Vagina (tissue), 2 donors: Measurements from ENCODE around the gene ZBTB21. TPM values are rescaled to one million over a fixed set of nuclear protein-coding genes. Genes with fewer than 3 reads are reported as not detected.

ENCODE experiments used
- DNase-seq, 2 donors: peaks; one replicate each; pipeline ENCODE4 v3.0.0-alpha.2; 2017; ENCODE audit errors: extremely low spot score in 2 of 2
- H3K27ac ChIP-seq: fragments of 200-600 bp; sonication (generic); one replicate; pipeline ENCODE4 v1.5.1; 2019
- H3K27me3 ChIP-seq: fragments of 200-600 bp; sonication (generic); one replicate; pipeline ENCODE4 v1.5.1; 2019
- H3K36me3 ChIP-seq, 2 donors: fragments of 200-600 bp; sonication (generic); one replicate each; pipeline ENCODE4 v1.5.1; 2017 to 2019
- H3K4me1 ChIP-seq: fragments of 200-600 bp; sonication (generic); one replicate; pipeline ENCODE4 v1.5.1; 2019
- H3K4me3 ChIP-seq, 2 donors: fragments of 200-600 bp; sonication (generic); 1 replicate in 1 of 2; 2 replicates in 1 of 2; pipeline ENCODE4 v1.5.1; 2016 to 2019
- H3K9me3 ChIP-seq: fragments of 200-600 bp; sonication (generic); one replicate; pipeline ENCODE4 v1.5.1; 2019
- POLR2A ChIP-seq, 2 donors: fragments of 450-650 bp; IDR thresholded peaks; one replicate each; pipeline ENCODE4 v1.6.1; 2017; ENCODE audit warnings: antibody characterized with exemption in 2 of 2, mild to moderate bottlenecking in 2 of 2, moderate library complexity in 2 of 2
- POLR2AphosphoS5 ChIP-seq, 2 donors: sonication (generic); formaldehyde crosslinking; IDR thresholded peaks; one replicate each; pipeline ENCODE4 v1.9.0; 2017; ENCODE audit warnings: antibody characterized with exemption in 2 of 2, mild to moderate bottlenecking in 2 of 2, low read depth in 1 of 2; ENCODE audit not compliant: insufficient read depth in 1 of 2
- intact Hi-C: fragments of 100-400 bp; cut with DNase I; formaldehyde crosslinking; loops from one replicate; pipeline ENCODE4 v1.15.1; 2023
- total RNA-seq: library from RNA; depleted of rRNA; stranded (reverse); fragments of >200 nt; gene quantifications from one replicate; pipeline ENCODE4 v1.2.3, GENCODE V29; 2016
- TF ChIP-seq, protein P1 (sequence below), 3 experiments: fragments of 450-650 bp in 2 of 3; fragments of 200-600 bp in 1 of 3; sonication (generic) in 1 of 3; IDR thresholded peaks; one replicate each; pipeline ENCODE4 v1.5.1; 2017 to 2019; ENCODE audit warnings: antibody characterized with exemption in 3 of 3, mild to moderate bottlenecking in 2 of 3, moderate library complexity in 2 of 3

The ZBTB21 gene
- total RNA-seq, 1 donor from 2014 or later: 16.7 TPM

DNA sequence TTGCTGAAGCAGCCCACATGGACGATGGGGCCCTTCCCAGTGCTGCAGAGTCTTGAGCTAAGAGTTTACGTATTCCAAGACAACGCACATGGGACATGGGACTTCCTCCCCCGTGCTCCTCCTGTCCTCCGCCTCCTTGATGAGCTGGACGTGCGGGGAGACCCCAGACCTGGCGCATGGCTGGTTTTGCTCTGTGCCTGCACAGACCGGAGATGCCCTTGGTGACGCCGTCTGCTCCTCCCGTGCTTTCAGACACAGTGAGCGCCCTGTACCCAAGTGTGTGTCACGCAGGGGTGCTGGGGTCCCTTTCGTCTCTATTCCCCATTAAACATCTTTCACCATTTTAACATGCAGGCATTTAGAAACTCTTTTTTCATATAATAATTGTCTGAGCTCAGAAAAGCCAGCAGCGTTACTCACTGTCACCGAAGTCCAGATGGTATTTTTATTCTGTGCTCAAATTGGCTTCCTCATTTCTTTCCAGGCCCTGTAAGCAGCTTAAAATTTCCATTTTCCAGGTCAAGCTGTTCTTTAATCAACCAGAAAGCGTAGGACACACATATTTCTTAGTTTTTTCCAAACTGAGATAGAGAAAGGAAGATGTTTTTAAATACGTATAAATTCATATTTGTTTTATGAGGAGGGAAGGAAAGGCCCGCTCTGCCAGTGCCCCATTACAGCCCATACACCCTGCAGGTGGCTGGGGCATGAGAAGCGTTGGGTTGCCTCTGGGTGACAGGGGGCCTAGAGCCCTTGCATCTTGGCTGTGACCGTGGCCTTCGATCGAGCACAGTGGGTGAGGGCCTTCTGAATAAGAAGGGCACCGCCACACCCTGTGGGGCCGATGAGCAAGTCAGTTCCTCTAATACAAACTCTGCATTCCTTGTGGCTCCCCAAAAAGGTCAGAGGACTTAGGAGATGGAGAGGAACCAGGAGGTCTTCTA is 17.9 kb upstream of the ZBTB21 start:
- H3K9me3 ChIP-seq: no peaks in the 10 kb centered on the region
- H3K4me1 ChIP-seq: peaks cover 12% of the 10 kb centered on the region
- H3K27me3 ChIP-seq: no peaks in the 10 kb centered on the region
- TF ChIP-seq POLR2AphosphoS5 (IDR thresholded peaks at IDR 0.05; ENCODE audit: insufficient read depth in 1 of 2, low read depth in 1 of 2): no peak
- no peak for TF ChIP-seq POLR2A (IDR thresholded peaks at IDR 0.05)
- TF ChIP-seq, protein P1, sequence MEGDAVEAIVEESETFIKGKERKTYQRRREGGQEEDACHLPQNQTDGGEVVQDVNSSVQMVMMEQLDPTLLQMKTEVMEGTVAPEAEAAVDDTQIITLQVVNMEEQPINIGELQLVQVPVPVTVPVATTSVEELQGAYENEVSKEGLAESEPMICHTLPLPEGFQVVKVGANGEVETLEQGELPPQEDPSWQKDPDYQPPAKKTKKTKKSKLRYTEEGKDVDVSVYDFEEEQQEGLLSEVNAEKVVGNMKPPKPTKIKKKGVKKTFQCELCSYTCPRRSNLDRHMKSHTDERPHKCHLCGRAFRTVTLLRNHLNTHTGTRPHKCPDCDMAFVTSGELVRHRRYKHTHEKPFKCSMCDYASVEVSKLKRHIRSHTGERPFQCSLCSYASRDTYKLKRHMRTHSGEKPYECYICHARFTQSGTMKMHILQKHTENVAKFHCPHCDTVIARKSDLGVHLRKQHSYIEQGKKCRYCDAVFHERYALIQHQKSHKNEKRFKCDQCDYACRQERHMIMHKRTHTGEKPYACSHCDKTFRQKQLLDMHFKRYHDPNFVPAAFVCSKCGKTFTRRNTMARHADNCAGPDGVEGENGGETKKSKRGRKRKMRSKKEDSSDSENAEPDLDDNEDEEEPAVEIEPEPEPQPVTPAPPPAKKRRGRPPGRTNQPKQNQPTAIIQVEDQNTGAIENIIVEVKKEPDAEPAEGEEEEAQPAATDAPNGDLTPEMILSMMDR (IDR thresholded peaks at IDR 0.05): no peak
- peak overlapping the region; percentile 69 for H3K27ac ChIP-seq
- H3K4me3 ChIP-seq: no peak overlapping the region
- intact Hi-C loops: loop anchor here (10.0 kb wide), 1 partner anchor 77 kb away; no protein-coding TSS in a partner anchor
- DNase-seq: no peak
- no peaks in the 10 kb centered on the region for H3K36me3 ChIP-seq

DNA sequence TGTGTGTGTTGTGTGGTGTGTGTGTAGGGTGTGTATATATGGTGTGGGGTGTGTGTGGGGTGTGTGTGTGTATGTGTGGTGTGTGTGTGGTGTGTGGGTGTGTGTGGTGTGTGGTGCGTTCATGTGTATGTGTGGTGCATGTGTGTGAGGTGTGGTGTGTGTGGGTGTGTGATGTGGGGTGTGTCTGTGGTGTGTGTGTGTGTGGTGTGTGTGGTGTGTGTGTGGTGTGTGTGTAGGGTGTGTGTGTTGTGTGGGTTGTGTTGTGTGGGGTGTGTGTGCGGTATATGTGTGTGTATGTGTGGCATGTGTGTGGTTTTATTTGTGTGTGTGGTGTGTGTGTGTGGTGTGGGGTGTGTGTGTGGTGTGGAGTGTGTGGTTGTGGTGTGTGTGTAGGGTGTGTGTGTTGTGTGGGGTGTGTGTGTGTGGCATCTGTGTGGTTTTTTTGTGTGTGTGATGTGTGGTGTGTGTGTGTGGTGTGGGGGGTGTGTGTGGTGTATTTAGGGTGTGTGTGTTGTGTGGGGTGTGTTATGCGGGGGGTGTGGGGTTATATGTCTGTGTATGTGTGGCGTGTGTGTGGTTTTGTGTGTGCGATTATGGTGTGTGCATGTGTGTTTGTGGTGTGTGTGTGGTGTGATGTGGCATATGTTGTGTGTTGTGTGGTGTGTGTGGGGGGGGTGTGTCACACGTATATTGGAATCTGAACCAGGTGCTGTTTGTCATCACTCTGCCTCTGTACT is 17.1 kb upstream of the ZBTB21 start:
- Histone ChIP-seq H3K4me1 (peaks cover 12% of the 10 kb centered on the region), H3K27me3 (no peaks in the 10 kb centered on the region), H3K9me3 (no peaks in the 10 kb centered on the region), H3K27ac (no peak overlapping the region), H3K4me3 (no peak overlapping the region), H3K36me3 (no peaks in the 10 kb centered on the region)
- no peak for DNase-seq
- intact Hi-C loops: loop anchor here (10.0 kb wide), 1 partner anchor 78 kb away; no protein-coding TSS in a partner anchor
- TF ChIP-seq POLR2A (IDR thresholded peaks at IDR 0.05): no peak
- no peak for TF ChIP-seq POLR2AphosphoS5 (IDR thresholded peaks at IDR 0.05; ENCODE audit: insufficient read depth in 1 of 2, low read depth in 1 of 2)

DNA sequence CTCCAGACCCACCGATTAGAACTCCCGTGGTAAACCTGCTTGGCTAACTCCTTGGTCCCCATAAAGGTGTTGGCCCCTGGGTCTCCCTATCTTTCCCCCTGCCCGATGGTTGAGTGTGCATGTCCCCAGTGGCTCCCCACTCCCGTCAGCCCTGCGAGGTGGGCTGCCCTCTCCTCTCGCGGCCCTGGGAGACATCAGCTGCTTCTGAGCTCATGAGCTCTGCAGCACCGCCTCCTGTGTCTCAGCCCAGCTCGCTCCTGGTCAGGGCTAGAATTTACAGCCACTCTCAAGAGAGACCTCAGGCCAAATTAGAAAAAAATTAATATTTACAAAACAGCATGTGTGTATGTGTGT is 15.9 kb upstream of the ZBTB21 start:
- DNase-seq: no peak
- peak overlapping the region; percentile 33 for H3K27ac ChIP-seq
- H3K27me3 ChIP-seq: no peaks in the 10 kb centered on the region
- intact Hi-C loops: loop anchor here (10.0 kb wide), 1 partner anchor 79 kb away; no protein-coding TSS in a partner anchor
- H3K4me3 ChIP-seq: no peak overlapping the region
- TF ChIP-seq, protein P1 (IDR thresholded peaks at IDR 0.05): no peak
- TF ChIP-seq POLR2AphosphoS5 (IDR thresholded peaks at IDR 0.05; ENCODE audit: insufficient read depth in 1 of 2, low read depth in 1 of 2) (no peak), POLR2A (IDR thresholded peaks at IDR 0.05) (no peak)
- no peaks in the 10 kb centered on the region for H3K36me3 ChIP-seq
- H3K9me3 ChIP-seq: no peaks in the 10 kb centered on the region
- H3K4me1 ChIP-seq: peaks cover 12% of the 10 kb centered on the region

DNA sequence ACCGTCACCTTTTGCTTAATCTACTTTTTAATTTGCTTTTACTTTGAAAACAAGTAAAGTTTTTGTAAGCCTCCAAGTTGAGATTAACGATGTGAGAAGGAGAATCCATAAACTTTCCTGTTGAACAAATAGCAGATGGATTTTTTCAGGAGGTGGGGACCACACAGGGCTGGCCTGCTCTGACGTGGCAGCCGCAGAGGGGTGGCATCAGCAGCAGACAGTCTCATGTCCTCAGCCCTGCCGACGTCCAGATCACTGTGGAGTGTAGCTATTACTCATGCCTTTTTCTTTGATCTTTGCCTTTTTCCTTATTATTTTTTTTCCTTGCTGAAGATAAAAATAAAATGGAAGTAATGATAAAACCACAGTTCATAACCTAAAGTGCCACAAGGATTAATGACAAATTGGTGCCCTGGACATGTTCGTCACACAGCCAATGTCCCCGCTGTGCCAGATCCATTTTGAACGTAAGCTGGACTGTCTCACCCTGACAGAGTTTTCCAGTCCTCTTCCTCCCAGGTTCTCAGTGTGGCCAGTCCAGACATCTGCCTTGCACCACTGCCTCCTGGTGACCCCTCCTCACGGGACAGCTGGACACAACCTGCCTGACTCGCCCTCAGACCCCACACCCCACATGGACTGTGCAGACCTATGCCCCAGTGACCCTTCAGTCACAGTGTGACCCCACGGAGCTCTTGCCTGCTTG is 15.4 kb upstream of the ZBTB21 start:
- intact Hi-C loops: loop anchor here (10.0 kb wide), 1 partner anchor 79 kb away; no protein-coding TSS in a partner anchor
- Histone ChIP-seq H3K27ac (peak overlapping the region; percentile 33), H3K4me1 (peaks cover 12% of the 10 kb centered on the region), H3K9me3 (no peaks in the 10 kb centered on the region), H3K4me3 (no peak overlapping the region), H3K36me3 (no peaks in the 10 kb centered on the region), H3K27me3 (no peaks in the 10 kb centered on the region)
- no peak for DNase-seq
- TF ChIP-seq POLR2A (IDR thresholded peaks at IDR 0.05) (no peak), POLR2AphosphoS5 (IDR thresholded peaks at IDR 0.05; ENCODE audit: insufficient read depth in 1 of 2, low read depth in 1 of 2) (no peak)
- TF ChIP-seq, protein P1 (IDR thresholded peaks at IDR 0.05): no peak

DNA sequence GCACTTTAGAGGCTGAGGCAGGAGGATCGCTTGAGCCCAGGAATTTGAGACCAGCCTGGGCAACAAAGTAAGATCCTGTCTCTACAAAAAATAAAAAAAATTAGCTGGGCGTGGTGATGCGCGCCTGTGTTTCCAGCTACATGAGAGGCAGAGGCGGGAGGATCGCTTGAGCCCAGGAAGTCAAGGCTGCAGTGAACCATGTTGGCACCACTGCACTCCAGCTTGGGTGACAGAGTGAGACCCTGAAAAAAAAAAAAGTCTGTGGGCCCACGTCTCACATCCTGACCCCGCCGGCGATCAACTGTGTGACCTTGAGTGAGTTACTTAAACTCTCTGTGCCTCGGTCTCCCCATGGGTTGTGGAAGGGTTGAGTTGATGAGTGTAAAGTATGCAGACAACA is 12.7 kb upstream of the ZBTB21 start:
- no peak overlapping the region for H3K4me3 ChIP-seq
- TF ChIP-seq POLR2AphosphoS5 (IDR thresholded peaks at IDR 0.05; ENCODE audit: insufficient read depth in 1 of 2, low read depth in 1 of 2) (no peak), POLR2A (IDR thresholded peaks at IDR 0.05) (no peak)
- TF ChIP-seq, protein P1 (IDR thresholded peaks at IDR 0.05): no peak
- H3K27ac ChIP-seq: no peak overlapping the region
- H3K4me1 ChIP-seq: peaks cover 6% of the 10 kb centered on the region
- H3K9me3 ChIP-seq: no peaks in the 10 kb centered on the region
- DNase-seq: no peak
- no peaks in the 10 kb centered on the region for H3K36me3 ChIP-seq
- intact Hi-C loops: loop anchor here (10.0 kb wide), 1 partner anchor 82 kb away; no protein-coding TSS in a partner anchor
- no peaks in the 10 kb centered on the region for H3K27me3 ChIP-seq
